ENCODE results near the gene ZBTB14. TPM values are rescaled to one million over a fixed set of nuclear protein-coding genes. Genes with fewer than 3 reads are reported as not detected.

The ZBTB14 gene
- total RNA-seq, 2 donors from 2014 or later = 18.4 to 22.5 TPM

DNA sequence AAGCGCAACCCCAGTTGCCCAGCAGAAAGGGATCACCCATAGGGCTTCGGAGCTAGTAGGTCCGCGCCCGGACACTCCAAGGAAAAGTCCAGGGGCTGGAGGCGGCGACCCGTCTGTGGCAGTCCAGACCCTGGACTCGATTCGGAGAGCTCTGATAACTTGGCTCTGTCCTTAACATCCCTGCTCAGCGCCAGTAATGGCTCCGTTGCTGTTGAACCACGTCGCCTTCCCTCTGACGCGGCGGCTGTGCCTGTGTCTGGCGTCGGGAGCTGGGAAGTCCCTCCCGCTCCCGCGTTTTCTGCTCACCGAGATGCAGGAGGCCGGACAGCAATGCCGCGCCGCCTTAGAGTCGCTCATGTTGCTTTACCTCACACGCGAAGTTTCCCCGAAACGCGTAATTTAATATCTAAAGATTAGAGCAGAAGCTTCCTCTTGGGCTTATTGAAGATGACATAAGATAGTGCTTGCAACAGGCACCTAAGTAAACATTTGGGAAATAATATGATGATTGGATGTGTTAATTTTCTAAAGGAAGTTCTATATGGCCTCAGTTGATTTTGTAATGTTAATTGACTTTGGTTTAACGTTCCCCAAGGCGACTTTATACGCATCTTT lies 1.3 kb upstream of the ZBTB14 start:
- peak; percentile 15 to 37 for ATAC-seq
- Mint-ChIP-seq H3K36me3 (peaks cover 10 to 20% of the 10 kb centered on the region in 2 donors), H3K27ac (peak overlapping the region; percentile 93 to 97), H3K9me3 (no peaks in the 10 kb centered on the region)
- DNase-seq (ENCODE audit: low spot score in 2 of 2) = peak; percentile 60 to 77

- Mint-ChIP-seq H3K9me3 (no peaks in the 10 kb centered on the region), H3K27ac (peak overlapping the region; percentile 93 to 97), H3K36me3 (peaks cover 17 to 27% of the 10 kb centered on the region in 2 donors)
- DNase-seq (ENCODE audit: low spot score in 2 of 2) (peak; percentile 88 to 95), ATAC-seq (peak; percentile 66 to 79)
Measured at GRCh38 chr18:5295981-5296705, 617 bp upstream of the ZBTB14 start.

- no peaks in the 10 kb centered on the region for H3K9me3 Mint-ChIP-seq
- peaks cover 22 to 38% of the 10 kb centered on the region in 2 donors for H3K36me3 Mint-ChIP-seq
- peak overlapping the region; percentile 92 for H3K27ac Mint-ChIP-seq
- DNase-seq (ENCODE audit: low spot score in 2 of 2) (peak; percentile 48 to 71), ATAC-seq (peak; percentile 27 to 42)
Measured at GRCh38 chr18:5294457-5295230, 882 bp downstream of the ZBTB14 start.

GRCh38 chr18:5294113-5294456 lies 1.4 kb downstream of the ZBTB14 start:
- no peaks in the 10 kb centered on the region for H3K9me3 Mint-ChIP-seq
- H3K27ac Mint-ChIP-seq = peak overlapping the region; percentile 92
- peaks cover 22 to 38% of the 10 kb centered on the region in 2 donors for H3K36me3 Mint-ChIP-seq
- DNase-seq (ENCODE audit: low spot score in 2 of 2) (no peak), ATAC-seq (peak; percentile 2 to 30)

DNA sequence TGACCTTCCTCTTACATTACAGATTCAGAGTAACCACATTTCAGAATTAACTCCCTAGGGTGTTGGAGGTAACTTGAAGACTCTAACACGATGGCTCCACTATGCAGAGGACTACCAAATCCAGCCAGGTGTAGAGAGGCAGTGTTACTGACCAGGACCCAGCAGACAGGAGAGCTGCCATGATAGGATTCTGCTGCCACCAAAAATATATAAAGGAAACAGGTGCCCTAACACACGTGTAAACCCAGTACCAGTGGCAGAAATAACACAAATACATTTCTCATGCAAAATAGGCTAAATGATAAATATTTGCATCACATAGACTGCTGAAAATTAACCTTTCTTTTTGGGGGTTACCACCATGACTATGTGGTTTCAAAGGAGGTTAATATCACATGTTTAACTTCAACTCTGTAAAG lies 7.0 kb downstream of the ZBTB14 start:
- ATAC-seq (no peak), DNase-seq (ENCODE audit: low spot score in 2 of 2) (no peak)
- H3K9me3 Mint-ChIP-seq = no peaks in the 10 kb centered on the region
- no peak overlapping the region for H3K27ac Mint-ChIP-seq
- H3K36me3 Mint-ChIP-seq = peaks cover 26 to 54% of the 10 kb centered on the region in 2 donors

GRCh38 chr18:5287854-5288253 lies 7.7 kb downstream of the ZBTB14 start:
- ATAC-seq = no peak
- no peaks in the 10 kb centered on the region for H3K9me3 Mint-ChIP-seq
- DNase-seq (ENCODE audit: low spot score in 2 of 2) = no peak
- H3K27ac Mint-ChIP-seq = no peak overlapping the region
- H3K36me3 Mint-ChIP-seq = peaks cover 26 to 51% of the 10 kb centered on the region in 2 donors

GRCh38 chr18:5286525-5286924 lies 9.0 kb downstream of the ZBTB14 start:
- no peak overlapping the region for H3K27ac Mint-ChIP-seq
- H3K9me3 Mint-ChIP-seq = no peaks in the 10 kb centered on the region
- peaks cover 21 to 37% of the 10 kb centered on the region in 2 donors for H3K36me3 Mint-ChIP-seq
- ATAC-seq = no peak
- no peak for DNase-seq (ENCODE audit: low spot score in 2 of 2)

DNA sequence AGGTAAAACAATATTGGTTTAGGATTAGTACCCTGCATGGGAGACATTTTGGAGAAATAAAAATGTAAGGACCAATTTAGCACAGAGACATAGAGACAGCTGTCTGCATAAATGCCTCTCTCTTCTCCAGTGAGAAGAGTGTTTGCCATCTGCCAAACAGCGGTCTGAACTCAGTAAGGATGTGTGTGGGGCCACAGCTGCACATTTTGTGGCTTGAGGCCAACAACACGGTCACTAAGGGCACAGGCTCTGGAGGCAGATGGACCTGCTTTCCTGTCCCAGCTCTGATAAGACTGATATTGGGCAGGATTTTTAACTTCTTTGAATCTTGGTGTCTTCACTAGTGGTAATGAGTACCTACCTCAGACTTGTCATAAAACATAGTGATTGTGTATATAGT lies 10.2 kb downstream of the ZBTB14 start:
- peaks cover 12 to 25% of the 10 kb centered on the region in 2 donors for H3K36me3 Mint-ChIP-seq
- DNase-seq (ENCODE audit: low spot score in 2 of 2) = no peak
- ATAC-seq = no peak
- peaks cover 0 to 5% of the 10 kb centered on the region in 2 donors for H3K9me3 Mint-ChIP-seq
- H3K27ac Mint-ChIP-seq = no peak overlapping the region

DNA sequence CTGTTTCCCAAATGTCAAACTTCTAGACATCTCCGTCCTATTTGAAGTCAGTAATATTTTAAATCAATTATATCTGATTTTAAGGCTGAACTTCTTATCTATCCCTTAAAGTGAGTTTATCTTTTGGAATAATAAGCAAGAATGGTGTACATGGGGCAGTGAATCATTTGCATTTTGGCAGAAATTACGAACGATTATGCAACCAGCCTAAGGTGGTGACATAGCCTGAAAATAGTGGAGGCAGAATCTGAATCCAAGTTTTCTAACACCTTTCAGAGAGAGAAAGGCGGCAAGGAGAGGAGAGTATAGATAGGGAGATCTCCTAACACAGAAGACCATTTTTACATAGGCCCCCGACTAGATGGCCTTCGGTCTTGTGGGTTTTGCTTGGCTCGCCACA lies 10.7 kb downstream of the ZBTB14 start:
- peaks cover 0 to 7% of the 10 kb centered on the region in 2 donors for H3K9me3 Mint-ChIP-seq
- DNase-seq (ENCODE audit: low spot score in 2 of 2) = no peak
- no peak for ATAC-seq
- H3K27ac Mint-ChIP-seq = no peak overlapping the region
- H3K36me3 Mint-ChIP-seq = peaks cover 12 to 22% of the 10 kb centered on the region in 2 donors

DNA sequence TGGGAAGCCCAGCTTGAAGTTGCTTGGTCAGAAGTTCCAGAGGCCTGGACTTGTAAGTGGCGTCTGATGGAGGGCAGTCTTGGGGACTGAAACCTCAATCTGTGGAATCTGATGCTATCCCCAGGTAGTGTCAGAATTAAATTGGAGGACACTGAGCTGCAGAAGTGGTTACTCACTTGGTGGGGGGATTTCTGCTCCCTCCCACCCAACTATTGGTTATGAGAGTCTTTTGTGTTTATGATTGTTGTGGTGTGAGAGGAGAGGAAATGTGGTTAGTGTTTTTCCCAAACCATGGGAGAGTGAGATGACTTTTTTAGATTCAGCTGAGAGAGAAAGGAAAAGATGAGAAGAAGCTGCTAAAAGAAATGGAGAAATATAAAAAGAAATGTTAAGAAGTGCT lies 12.8 kb downstream of the ZBTB14 start:
- no peak for DNase-seq (ENCODE audit: low spot score in 2 of 2)
- Mint-ChIP-seq H3K9me3 (peaks cover 7 to 19% of the 10 kb centered on the region in 2 donors), H3K36me3 (peaks cover 12 to 22% of the 10 kb centered on the region in 2 donors), H3K27ac (no peak overlapping the region)
- peak in 1 of 2 donors; percentile 58 for ATAC-seq

- H3K36me3 Mint-ChIP-seq = peaks cover 9 to 16% of the 10 kb centered on the region in 2 donors
- no peak overlapping the region for H3K27ac Mint-ChIP-seq
- no peak for ATAC-seq
- H3K9me3 Mint-ChIP-seq = peaks cover 12 to 30% of the 10 kb centered on the region in 2 donors
- DNase-seq (ENCODE audit: low spot score in 2 of 2) = no peak
Measured at GRCh38 chr18:5276947-5277346, 18.6 kb downstream of the ZBTB14 start.

DNA sequence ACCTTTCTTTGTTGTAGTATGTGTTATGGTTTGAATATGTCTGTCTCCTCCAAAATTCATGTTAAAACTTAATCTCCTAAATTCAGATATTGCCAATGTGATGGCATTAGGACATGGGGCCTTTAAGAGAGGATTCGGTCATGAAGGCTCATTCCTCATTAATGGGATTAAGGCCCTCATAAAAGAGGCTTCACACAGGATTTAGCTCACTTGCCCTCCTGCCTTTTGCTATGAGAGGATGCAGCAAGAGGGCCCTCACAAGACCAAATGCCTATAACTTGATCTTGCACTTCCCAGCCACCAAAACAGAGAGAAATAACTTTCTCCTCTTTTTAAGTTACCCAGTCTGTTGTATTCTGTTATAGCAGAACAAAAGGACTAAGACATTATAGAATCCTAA lies 19.7 kb downstream of the ZBTB14 start:
- no peak for DNase-seq (ENCODE audit: low spot score in 2 of 2)
- no peak overlapping the region for H3K27ac Mint-ChIP-seq
- H3K36me3 Mint-ChIP-seq = peaks cover 9 to 21% of the 10 kb centered on the region in 2 donors
- no peak for ATAC-seq
- H3K9me3 Mint-ChIP-seq = peaks cover 16 to 33% of the 10 kb centered on the region in 2 donors

- Mint-ChIP-seq H3K27ac (no peak overlapping the region), H3K36me3 (peaks cover 25 to 47% of the 10 kb centered on the region in 2 donors), H3K9me3 (peaks cover 41 to 55% of the 10 kb centered on the region in 2 donors)
- DNase-seq (ENCODE audit: low spot score in 2 of 2) (no peak), ATAC-seq (no peak)
Measured at GRCh38 chr18:5268874-5269273, 26.7 kb downstream of the ZBTB14 start.

- Mint-ChIP-seq H3K9me3 (peaks cover 50 to 57% of the 10 kb centered on the region in 2 donors), H3K27ac (no peak overlapping the region), H3K36me3 (peaks cover 25 to 52% of the 10 kb centered on the region in 2 donors)
- DNase-seq (ENCODE audit: low spot score in 2 of 2) = no peak
- ATAC-seq = no peak
Measured at GRCh38 chr18:5266721-5267120, 28.8 kb downstream of the ZBTB14 start.

- DNase-seq (ENCODE audit: low spot score in 2 of 2) (no peak), ATAC-seq (peak in 1 of 2 donors; percentile 64)
- Mint-ChIP-seq H3K27ac (peak overlapping the region in 1 of 2 donors; percentile 40), H3K9me3 (peaks cover 0 to 4% of the 10 kb centered on the region in 2 donors), H3K36me3 (peaks cover 0 to 12% of the 10 kb centered on the region in 2 donors)
Measured at GRCh38 chr18:5253910-5254309, 41.6 kb downstream of the ZBTB14 start.

GRCh38 chr18:5251117-5251516 lies 44.4 kb downstream of the ZBTB14 start:
- Mint-ChIP-seq H3K27ac (no peak overlapping the region), H3K9me3 (peaks cover 0 to 4% of the 10 kb centered on the region in 2 donors), H3K36me3 (peaks cover 0 to 8% of the 10 kb centered on the region in 2 donors)
- no peak for DNase-seq (ENCODE audit: low spot score in 2 of 2)
- no peak for ATAC-seq

GRCh38 chr18:5250603-5251002 lies 44.9 kb downstream of the ZBTB14 start:
- Mint-ChIP-seq H3K9me3 (peaks cover 0 to 4% of the 10 kb centered on the region in 2 donors), H3K27ac (no peak overlapping the region), H3K36me3 (peaks cover 0 to 8% of the 10 kb centered on the region in 2 donors)
- no peak for DNase-seq (ENCODE audit: low spot score in 2 of 2)
- no peak for ATAC-seq
